Measurements from ENCODE around the gene RNH1.

GRCh38 chr11:508956-509355, 1.9 kb upstream of the RNH1 start:
- TF ChIP-seq EZH2 (IDR thresholded peaks at IDR 0.05) (no peak), POLR2AphosphoS5 (IDR thresholded peaks at IDR 0.05; ENCODE audit: borderline replicate concordance, low read depth, low read length) (no peak)

Measured in SK-N-MC (cell line).